ENCODE data around the gene TEN1. TPM values are rescaled to one million over a fixed set of nuclear protein-coding genes. Genes with fewer than 3 reads are reported as not detected.

Gene TEN1
- total and polyA plus RNA-seq, 4 donors = 12.0 to 30.0 (median 16.5) TPM

- Histone ChIP-seq H3K9ac (ENCODE audit: low read depth in 1 of 2, low read length in 2 of 2) (peak overlapping the region in 1 of 2 donors; percentile 45), H3K27me3 (ENCODE audit: control insufficient read depth in 4 of 4, insufficient read depth in 4 of 4, low read length in 3 of 4) (no peaks in the 10 kb centered on the region), H3K9me3 (ENCODE audit: control insufficient read depth in 4 of 4, low read length in 3 of 4) (no peaks in the 10 kb centered on the region), H3K36me3 (ENCODE audit: control insufficient read depth in 4 of 4, insufficient read depth in 3 of 4, low read depth in 1 of 4, low read length in 3 of 4) (no peaks in the 10 kb centered on the region), H3K27ac (ENCODE audit: low read depth in 1 of 2, low read length in 2 of 2) (peak overlapping the region; percentile 88 to 93), H3K4me3 (ENCODE audit: low read depth in 1 of 3, low read length in 3 of 3) (no peak overlapping the region), H3K4me1 (ENCODE audit: control insufficient read depth in 4 of 4, insufficient read depth in 4 of 4, low read length in 3 of 4) (peaks cover 24 to 70% (median 53%) of the 10 kb centered on the region in 4 donors)
- TF ChIP-seq HNF4G (IDR thresholded peaks at IDR 0.05) = peak; percentile 81
- TF ChIP-seq FOXA2 (IDR thresholded peaks at IDR 0.05) = peak; percentile 45
- TF ChIP-seq CTCF (IDR thresholded peaks at IDR 0.05; ENCODE audit: low read depth, low read length, missing input control) = no peak
- TF ChIP-seq GABPA (IDR thresholded peaks at IDR 0.05 in 1 of 2, conservative IDR thresholded peaks at IDR 0.05 in 1 of 2) = peak in 1 of 2 donors; percentile 38
- peak; percentile 95 for TF ChIP-seq REST (IDR thresholded peaks at IDR 0.05)
- peak; percentile 65 for TF ChIP-seq YY1 (IDR thresholded peaks at IDR 0.05)
- no peak for TF ChIP-seq TAF1 (conservative IDR thresholded peaks at IDR 0.05)
- TF ChIP-seq ZBTB33 (IDR thresholded peaks at IDR 0.05) = no peak
- peak in 1 of 2 donors; percentile 31 for TF ChIP-seq RAD21 (IDR thresholded peaks at IDR 0.05)
- peak; percentile 94 to 97 for TF ChIP-seq EGR1 (IDR thresholded peaks at IDR 0.05; ENCODE audit: low read depth in 2 of 2)
- TF ChIP-seq RXRA (IDR thresholded peaks at IDR 0.05) = peak; percentile 90 to 97
- TF ChIP-seq ATF3 (IDR thresholded peaks at IDR 0.05) = no peak
- TF ChIP-seq HNF4A (conservative IDR thresholded peaks at IDR 0.05) = peak; percentile 90 to 97
- TF ChIP-seq MAX (IDR thresholded peaks at IDR 0.05) = peak; percentile 78
- TF ChIP-seq FOXA1 (IDR thresholded peaks at IDR 0.05) = peak; percentile 56
- peak; percentile 97 for TF ChIP-seq SP1 (IDR thresholded peaks at IDR 0.05)
- TF ChIP-seq JUND (IDR thresholded peaks at IDR 0.05) = peak in 1 of 2 donors; percentile 87
- WGBS = 20% methylated on average over 18 of the region's 18 CpGs
- DNase-seq (ENCODE audit: low spot score) = no peak
These were observed 17.9 kb downstream of the TEN1 start for GRCh38 chr17:75996665-75997590.

Measured in liver (tissue), 9 donors.